HG03460 (cell line): Measurements from ENCODE around the gene MAZ.
"Not testable (repeated sequence)": the region's sequence is repeated elsewhere in the genome, so short reads cannot be mapped to it uniquely, and the experiment has no call there.

Source experiments
- ATAC-seq: cut with Tn5 transposase; IDR thresholded peaks from one replicate; pipeline ENCODE4 v1.9.1; 2021; ENCODE audit not compliant: unreplicated experiment

The MAZ gene

GRCh38 chr16:29821643-29822115 lies 15.3 kb downstream of the MAZ start:
- ATAC-seq = no peak

- no peak for ATAC-seq
Measured at GRCh38 chr16:29824589-29825144, 18.3 kb downstream of the MAZ start.

- no peak for ATAC-seq
Measured at GRCh38 chr16:29825145-29826044, 19.1 kb downstream of the MAZ start.

- ATAC-seq = no peak
Measured at GRCh38 chr16:29826342-29826695, 20.0 kb downstream of the MAZ start.

- ATAC-seq = no peak
Measured at GRCh38 chr16:29830774-29831173, 24.4 kb downstream of the MAZ start.

- ATAC-seq = no peak
Measured at GRCh38 chr16:29831490-29831889, 25.2 kb downstream of the MAZ start.

GRCh38 chr16:29833219-29833618 lies 26.9 kb downstream of the MAZ start:
- ATAC-seq = not testable (repeated sequence)

GRCh38 chr16:29834079-29834478 lies 27.8 kb downstream of the MAZ start:
- no peak for ATAC-seq

- no peak for ATAC-seq
Measured at GRCh38 chr16:29835926-29836325, 29.6 kb downstream of the MAZ start.

- no peak for ATAC-seq
Measured at GRCh38 chr16:29836623-29837022, 30.3 kb downstream of the MAZ start.

GRCh38 chr16:29837841-29838240 lies 31.5 kb downstream of the MAZ start:
- no peak for ATAC-seq

GRCh38 chr16:29839822-29840221 lies 33.5 kb downstream of the MAZ start:
- ATAC-seq = no peak

- ATAC-seq = no peak
Measured at GRCh38 chr16:29840240-29840639, 33.9 kb downstream of the MAZ start.

GRCh38 chr16:29841631-29842030 lies 35.3 kb downstream of the MAZ start:
- ATAC-seq = no peak

- ATAC-seq = no peak
Measured at GRCh38 chr16:29842732-29843346, 36.5 kb downstream of the MAZ start.

GRCh38 chr16:29843931-29844330 lies 37.6 kb downstream of the MAZ start:
- ATAC-seq = no peak

- no peak for ATAC-seq
Measured at GRCh38 chr16:29844575-29845331, 38.4 kb downstream of the MAZ start.

GRCh38 chr16:29845656-29846055 lies 39.3 kb downstream of the MAZ start:
- ATAC-seq = no peak

GRCh38 chr16:29848420-29849297 lies 42.3 kb downstream of the MAZ start:
- ATAC-seq = no peak

GRCh38 chr16:29849505-29849904 lies 43.2 kb downstream of the MAZ start:
- ATAC-seq = no peak
